K562 (cell line): ENCODE measurements around the gene ADNP. TPM values are rescaled to one million over a fixed set of nuclear protein-coding genes. Genes with fewer than 3 reads are reported as not detected.

Source experiments
- ATAC-seq: fragments of 200-7000 bp; cut with Tn5 transposase; 3 replicates; pipeline ENCODE4 v1.9.1; 2020; ENCODE audit warnings: moderate library complexity
- BruUV-seq: library from RNA; stranded (reverse); fragments of 400-500 nt; replicated peaks from 2 replicates; lab custom pipeline; 2021; lab: Mats Ljungman, UMichigan
- CTCF ChIA-PET: fragments of 300-600 bp; formaldehyde crosslinking; extraction: SDS; loops from one replicate; lab custom pipeline; 2021; ENCODE audit warnings: low intra/inter-chr PET ratio; lab: Yijun Ruan, JAX
- POLR2A ChIA-PET: fragments of 300-600, 350-650 bp; sonication (Branson Sonifier 250); formaldehyde crosslinking; extraction: SDS; loops from one replicate; lab custom pipeline; 2021; ENCODE audit warnings: antibody characterized with exemption, inconsistent platforms; lab: Yijun Ruan, JAX
- DNase-seq, 4 experiments: peaks; one replicate each; pipeline versions ENCODE4 v3.0.0 to v3.0.0-alpha.2; 2011 to 2018; ENCODE audit warnings: low spot score in 3 of 4, mixed read lengths in 3 of 4; ENCODE audit errors: extremely low read depth in 1 of 4
- FAIRE-seq: peaks from 2 replicates; lab custom pipeline; 2011; peaks lifted over from hg19 to GRCh38; lab: Jason Lieb, UNC
- H2AFZ ChIP-seq: 2 replicates; pipeline ENCODE4 v1.6.0; 2011; ENCODE audit warnings: low read depth, low read length, control low read depth, inconsistent platforms
- H3K27ac ChIP-seq: fragments of 200-600 bp; 3 replicates; pipeline ENCODE4 v1.8.0; 2011; ENCODE audit warnings: low read depth, mild to moderate bottlenecking, control low read depth, inconsistent platforms, low read length, moderate library complexity, mixed read lengths; ENCODE audit errors: extremely low read depth
- H3K27me3 ChIP-seq, 2 experiments: fragments of 300-600 bp in 1 of 2; 2 replicates in 1 of 2; 3 replicates in 1 of 2; pipeline versions ENCODE4 v1.6.0 to v1.8.0; 2011; ENCODE audit warnings: inconsistent platforms in 2 of 2, low read length in 2 of 2, mild to moderate bottlenecking in 1 of 2, mixed read lengths in 1 of 2, moderate library complexity in 1 of 2; ENCODE audit not compliant: control insufficient read depth in 2 of 2, insufficient read depth in 2 of 2
- H3K36me3 ChIP-seq: fragments of 300-600 bp; 3 replicates; pipeline ENCODE4 v1.8.0; 2011; ENCODE audit warnings: mild to moderate bottlenecking, low read length, inconsistent platforms; ENCODE audit not compliant: control insufficient read depth, insufficient read depth
- H3K4me1 ChIP-seq, 2 experiments: fragments of 200-600 bp in 1 of 2; replicated peaks in 1 of 2; 2 replicates in 1 of 2; 3 replicates in 1 of 2; pipeline versions ENCODE4 v1.5.1 to v1.8.0; 2011; ENCODE audit warnings: inconsistent platforms in 2 of 2, low read length in 2 of 2, mild to moderate bottlenecking in 1 of 2, mixed read lengths in 1 of 2, moderate library complexity in 1 of 2; ENCODE audit not compliant: control insufficient read depth in 2 of 2, insufficient read depth in 2 of 2
- H3K4me2 ChIP-seq: 2 replicates; pipeline ENCODE4 v1.6.1; 2011; ENCODE audit warnings: low read length, control low read depth, inconsistent platforms, mixed read lengths; ENCODE audit not compliant: insufficient read depth
- H3K4me3 ChIP-seq: fragments of 200-600 bp; sonication (generic), shearing (Covaris generic); 2 replicates; pipeline ENCODE4 v1.5.1; 2016; ENCODE audit warnings: control low read depth, inconsistent platforms
- H3K79me2 ChIP-seq: fragments of 200-600 bp; 3 replicates; pipeline ENCODE4 v1.8.0; 2011; ENCODE audit warnings: low read length, inconsistent platforms; ENCODE audit not compliant: control insufficient read depth, insufficient read depth
- H3K9ac ChIP-seq, 2 experiments: 2 replicates each; pipeline versions ENCODE4 v1.6.0 to v1.6.1; 2011; ENCODE audit warnings: low read depth in 2 of 2, low read length in 2 of 2, control low read depth in 1 of 2, inconsistent platforms in 1 of 2, mild to moderate bottlenecking in 1 of 2, mixed read lengths in 1 of 2; ENCODE audit not compliant: insufficient read depth in 1 of 2
- H3K9me1 ChIP-seq: one replicate; pipeline ENCODE4 v1.6.0; 2011; ENCODE audit warnings: inconsistent platforms, mild to moderate bottlenecking, low read length, moderate library complexity; ENCODE audit not compliant: control insufficient read depth, insufficient read depth
- H3K9me3 ChIP-seq: replicated peaks from 2 replicates; pipeline ENCODE4 v1.5.1; 2011; ENCODE audit warnings: low read depth, low read length, inconsistent platforms; ENCODE audit not compliant: control insufficient read depth, insufficient read depth
- H4K20me1 ChIP-seq: replicated peaks from 2 replicates; pipeline ENCODE4 v1.6.1; 2011; ENCODE audit warnings: low read length, inconsistent platforms, mixed read lengths; ENCODE audit not compliant: control insufficient read depth, insufficient read depth
- BACH1 ChIP-seq: fragments of 200-800 bp; sonication (Bioruptor generic); IDR thresholded peaks from 2 replicates; pipeline ENCODE4 v1.6.1; 2016; ENCODE audit warnings: missing genetic modification characterization, missing compliant biosample characterization
- YY1 ChIP-seq, 3 experiments: IDR thresholded peaks; 2 replicates each; pipeline ENCODE4 v1.6.1; 2011; ENCODE audit warnings: low read length in 2 of 3, mild to moderate bottlenecking in 2 of 3, moderate library complexity in 2 of 3, borderline replicate concordance in 1 of 3, control low read depth in 1 of 3, low read depth in 1 of 3; ENCODE audit not compliant: insufficient read depth in 3 of 3, insufficient replicate concordance in 2 of 3, control insufficient read depth in 1 of 3, insufficient read length in 1 of 3; ENCODE audit errors: extremely low read depth in 1 of 3
- ZNF507 ChIP-seq: conservative IDR thresholded peaks from 2 replicates; pipeline ENCODE4 v1.6.1; 2017; ENCODE audit warnings: missing genetic modification characterization, missing compliant biosample characterization
- WGBS: fragments of 100-300 bp; shearing (Covaris generic); methylation state at CpG from one replicate; pipeline ENCODE4 v1.1.6; 2016; ENCODE audit warnings: low coverage, mixed read lengths; ENCODE audit not compliant: insufficient coverage; ENCODE audit errors: missing lambda C conversion rate; 5-methylcytosine and 5-hydroxymethylcytosine counted together
- in situ Hi-C: fragments of 300-500 bp; cut with MboI; formaldehyde crosslinking; loops from 4 replicates; pipeline ENCODE4 v1.15.0; 2018; ENCODE audit warnings: inconsistent platforms, mixed read lengths
- intact Hi-C: fragments of 100-400 bp; cut with micrococcal nuclease; formaldehyde crosslinking; loops from 2 replicates; pipeline ENCODE4 v1.14.2; 2022
- polyA plus RNA-seq, 8 experiments: library from polyadenylated mRNA; depleted of rRNA in 4 of 8; stranded (reverse) in 5 of 8; unstranded in 3 of 8; fragments of >200 nt; fragmentation: Nextera tagmentation in 2 of 8; fragmentation: Illumina TruSeq in 1 of 8; extraction: Ambion mirVana in 2 of 8; extraction: Trizol in 1 of 8; gene quantifications; 2 replicates each; pipeline versions ENCODE4 v1.2.1 to v1.2.3, GENCODE V29; 2011 to 2014; ENCODE audit warnings: inconsistent platforms in 1 of 8, missing spikeins in 1 of 8
- total RNA-seq, 7 experiments: library from RNA; depleted of rRNA in 6 of 7; stranded (reverse); fragments of >200 nt in 6 of 7; fragmentation: Illumina TruSeq in 2 of 7; extraction: Trizol in 2 of 7; gene quantifications; 2 replicates each; pipeline versions ENCODE4 v1.2.1 to v1.2.3, GENCODE V29; 2011 to 2021; ENCODE audit warnings: low replicate concordance in 1 of 7
- TF ChIP-seq, protein P1 (sequence below), 2 experiments: IDR thresholded peaks; 2 replicates each; pipeline ENCODE4 v1.6.1; 2011; ENCODE audit warnings: borderline replicate concordance in 1 of 2, control low read depth in 1 of 2, low read depth in 1 of 2, low read length in 1 of 2, mild to moderate bottlenecking in 1 of 2, mixed read lengths in 1 of 2, moderate library complexity in 1 of 2; ENCODE audit not compliant: insufficient read depth in 1 of 2, insufficient read length in 1 of 2, poor library complexity in 1 of 2, severe bottlenecking in 1 of 2; ENCODE audit errors: extremely low read depth in 1 of 2
- TF ChIP-seq, protein P2 (sequence below), 2 experiments: fragments of 450-650 bp; formaldehyde crosslinking in 1 of 2; IDR thresholded peaks; 2 replicates each; pipeline versions ENCODE4 v1.4.0 to v1.6.1; 2014 to 2020; ENCODE audit warnings: mild to moderate bottlenecking in 2 of 2, borderline replicate concordance in 1 of 2, low read depth in 1 of 2

ADNP gene
- total and polyA plus RNA-seq, 9 of the 15 experiments (the other 6 are each of a cell fraction or from before 2014, with no cell fraction given): 17.8 to 59.9 (median 25.3) TPM

GRCh38 chr20:50929299-50930138, 1.7 kb downstream of the ADNP start (continued):
- TF ChIP-seq, protein P1, sequence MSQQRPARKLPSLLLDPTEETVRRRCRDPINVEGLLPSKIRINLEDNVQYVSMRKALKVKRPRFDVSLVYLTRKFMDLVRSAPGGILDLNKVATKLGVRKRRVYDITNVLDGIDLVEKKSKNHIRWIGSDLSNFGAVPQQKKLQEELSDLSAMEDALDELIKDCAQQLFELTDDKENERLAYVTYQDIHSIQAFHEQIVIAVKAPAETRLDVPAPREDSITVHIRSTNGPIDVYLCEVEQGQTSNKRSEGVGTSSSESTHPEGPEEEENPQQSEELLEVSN (IDR thresholded peaks at IDR 0.05; ENCODE audit: borderline replicate concordance in 1 of 2, extremely low read depth in 1 of 2, insufficient read depth in 1 of 2, insufficient read length in 1 of 2, low read depth in 1 of 2, low read length in 1 of 2, poor library complexity in 1 of 2, severe bottlenecking in 1 of 2): peak in 1 of 2 experiments; percentile 45

- 55% methylated on average over 5 of the region's 5 CpGs for WGBS
- peak in 1 of 3 experiments; percentile 27 for TF ChIP-seq YY1 (IDR thresholded peaks at IDR 0.05; ENCODE audit: borderline replicate concordance in 1 of 3, control insufficient read depth in 1 of 3, extremely low read depth in 1 of 3, insufficient read depth in 3 of 3, insufficient read length in 1 of 3, insufficient replicate concordance in 2 of 3, low read depth in 1 of 3, low read length in 2 of 3)
- no peak for TF ChIP-seq ZNF507
- TF ChIP-seq, protein P2, sequence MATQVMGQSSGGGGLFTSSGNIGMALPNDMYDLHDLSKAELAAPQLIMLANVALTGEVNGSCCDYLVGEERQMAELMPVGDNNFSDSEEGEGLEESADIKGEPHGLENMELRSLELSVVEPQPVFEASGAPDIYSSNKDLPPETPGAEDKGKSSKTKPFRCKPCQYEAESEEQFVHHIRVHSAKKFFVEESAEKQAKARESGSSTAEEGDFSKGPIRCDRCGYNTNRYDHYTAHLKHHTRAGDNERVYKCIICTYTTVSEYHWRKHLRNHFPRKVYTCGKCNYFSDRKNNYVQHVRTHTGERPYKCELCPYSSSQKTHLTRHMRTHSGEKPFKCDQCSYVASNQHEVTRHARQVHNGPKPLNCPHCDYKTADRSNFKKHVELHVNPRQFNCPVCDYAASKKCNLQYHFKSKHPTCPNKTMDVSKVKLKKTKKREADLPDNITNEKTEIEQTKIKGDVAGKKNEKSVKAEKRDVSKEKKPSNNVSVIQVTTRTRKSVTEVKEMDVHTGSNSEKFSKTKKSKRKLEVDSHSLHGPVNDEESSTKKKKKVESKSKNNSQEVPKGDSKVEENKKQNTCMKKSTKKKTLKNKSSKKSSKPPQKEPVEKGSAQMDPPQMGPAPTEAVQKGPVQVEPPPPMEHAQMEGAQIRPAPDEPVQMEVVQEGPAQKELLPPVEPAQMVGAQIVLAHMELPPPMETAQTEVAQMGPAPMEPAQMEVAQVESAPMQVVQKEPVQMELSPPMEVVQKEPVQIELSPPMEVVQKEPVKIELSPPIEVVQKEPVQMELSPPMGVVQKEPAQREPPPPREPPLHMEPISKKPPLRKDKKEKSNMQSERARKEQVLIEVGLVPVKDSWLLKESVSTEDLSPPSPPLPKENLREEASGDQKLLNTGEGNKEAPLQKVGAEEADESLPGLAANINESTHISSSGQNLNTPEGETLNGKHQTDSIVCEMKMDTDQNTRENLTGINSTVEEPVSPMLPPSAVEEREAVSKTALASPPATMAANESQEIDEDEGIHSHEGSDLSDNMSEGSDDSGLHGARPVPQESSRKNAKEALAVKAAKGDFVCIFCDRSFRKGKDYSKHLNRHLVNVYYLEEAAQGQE (IDR thresholded peaks at IDR 0.05; ENCODE audit: borderline replicate concordance): peak; percentile 45; the same call in 1 of the 2 replicates
- TF ChIP-seq, protein P2 (CRISPR knock-in tag; IDR thresholded peaks at IDR 0.05; ENCODE audit: low read depth): no peak
- TF ChIP-seq BACH1 (tag): peak; percentile 52; the same call in 1 of the 2 replicates
These were observed 2.8 kb downstream of the ADNP start for GRCh38 chr20:50928469-50928868.

More at GRCh38 chr20:50928469-50928868, 2.8 kb downstream of the ADNP start:
- ATAC-seq (no peak), FAIRE-seq (peak; percentile 23), DNase-seq (no peak)
- Histone ChIP-seq H3K4me3 (peak overlapping the region; percentile 71; the same call in 1 of the 2 replicates), H3K9ac (peak overlapping the region; percentile 23 to 86; a peak in 1 of 4 replicates), H3K9me1 (no peaks in the 10 kb centered on the region), H2AFZ (no peak overlapping the region), H3K36me3 (peaks cover 73% of the 10 kb centered on the region), H3K27me3 (no peaks in the 10 kb centered on the region), H3K9me3 (no peaks in the 10 kb centered on the region), H3K4me1 (peaks cover 12 to 19% of the 10 kb centered on the region in 2 experiments), H4K20me1 (peaks cover 18% of the 10 kb centered on the region), H3K27ac (peak overlapping the region; percentile 27; the same call in 2 of the 3 replicates), H3K79me2 (peaks cover 73% of the 10 kb centered on the region), H3K4me2 (peak overlapping the region; percentile 85)
- in situ Hi-C loops (no loop called here), intact Hi-C loops (loop anchor here (2.0 kb wide), 1 partner anchor 134 kb away; the partner anchor contains the start of gene BCAS4)
- ChIA-PET POLR2A (interaction anchor here (1.2 to 2.5 kb wide), 6 partner anchors 12 to 138 kb away, joined by 3 to 16 read pairs (median 8); partner anchors contain the start of genes DPM1 and MOCS3), CTCF (interaction anchor here (0.9 to 3.3 kb wide), 4 partner anchors 100 to 138 kb away, joined by 3 to 28 read pairs (median 16); partner anchors contain the start of gene BCAS4)
- BruUV-seq: no TSS peak
